Liver (tissue), 10 donors: Measurements from ENCODE around the gene TOMM7. TPM values are rescaled to one million over a fixed set of nuclear protein-coding genes. Genes with fewer than 3 reads are reported as not detected.

Experiments used
- DNase-seq: peaks from one replicate; pipeline ENCODE4 v3.0.0-alpha.2; 2017; ENCODE audit warnings: low spot score
- H3K27ac ChIP-seq, 2 donors: one replicate each; pipeline ENCODE4 v1.7.0; 2013; ENCODE audit warnings: inconsistent platforms in 2 of 2, low read length in 2 of 2, control low read depth in 1 of 2, low read depth in 1 of 2, mild to moderate bottlenecking in 1 of 2
- H3K27me3 ChIP-seq, 4 donors: one replicate each; pipeline versions ENCODE4 v1.6.1 to v1.7.0; 2013; ENCODE audit warnings: low read length in 3 of 4, inconsistent platforms in 1 of 4, mild to moderate bottlenecking in 1 of 4, moderate library complexity in 1 of 4; ENCODE audit not compliant: control insufficient read depth in 4 of 4, insufficient read depth in 4 of 4
- H3K36me3 ChIP-seq, 4 donors: one replicate each; pipeline versions ENCODE4 v1.6.1 to v1.7.0; 2013; ENCODE audit warnings: low read length in 3 of 4, mild to moderate bottlenecking in 3 of 4, low read depth in 1 of 4, moderate library complexity in 1 of 4; ENCODE audit not compliant: control insufficient read depth in 4 of 4, insufficient read depth in 3 of 4
- H3K4me1 ChIP-seq, 4 donors: one replicate each; pipeline versions ENCODE4 v1.6.1 to v1.7.0; 2013; ENCODE audit warnings: low read length in 3 of 4, mild to moderate bottlenecking in 3 of 4, moderate library complexity in 1 of 4; ENCODE audit not compliant: control insufficient read depth in 4 of 4, insufficient read depth in 4 of 4
- H3K4me3 ChIP-seq, 3 donors: one replicate each; pipeline versions ENCODE4 v1.6.1 to v1.7.0; 2013; ENCODE audit warnings: low read length in 3 of 3, control low read depth in 1 of 3, low read depth in 1 of 3, mild to moderate bottlenecking in 1 of 3
- H3K9ac ChIP-seq, 2 donors: one replicate each; pipeline ENCODE4 v1.7.0; 2013; ENCODE audit warnings: low read length in 2 of 2, mild to moderate bottlenecking in 2 of 2, moderate library complexity in 2 of 2, control low read depth in 1 of 2, low read depth in 1 of 2
- H3K9me3 ChIP-seq, 4 donors: one replicate each; pipeline versions ENCODE4 v1.6.1 to v1.7.0; 2013; ENCODE audit warnings: low read length in 3 of 4; ENCODE audit not compliant: control insufficient read depth in 4 of 4
- EGR1 ChIP-seq, 2 donors: IDR thresholded peaks; 2 replicates each; pipeline ENCODE4 v1.6.1; 2016 to 2018; ENCODE audit warnings: antibody characterized with exemption in 2 of 2, low read depth in 2 of 2
- FOXA1 ChIP-seq: IDR thresholded peaks from 2 replicates; pipeline ENCODE4 v1.6.1; 2016; ENCODE audit warnings: antibody characterized with exemption
- FOXA2 ChIP-seq: IDR thresholded peaks from 2 replicates; pipeline ENCODE4 v1.6.1; 2016; ENCODE audit warnings: antibody characterized with exemption
- GABPA ChIP-seq, 2 donors: IDR thresholded peaks in 1 of 2; conservative IDR thresholded peaks in 1 of 2; 2 replicates each; pipeline ENCODE4 v1.6.1; 2016; ENCODE audit warnings: antibody characterized with exemption in 2 of 2, mild to moderate bottlenecking in 1 of 2, moderate library complexity in 1 of 2
- HNF4A ChIP-seq, 2 donors: conservative IDR thresholded peaks; 2 replicates each; pipeline ENCODE4 v1.6.1; 2016; ENCODE audit warnings: antibody characterized with exemption in 2 of 2, mild to moderate bottlenecking in 2 of 2
- HNF4G ChIP-seq: IDR thresholded peaks from 2 replicates; pipeline ENCODE4 v1.6.1; 2016; ENCODE audit warnings: antibody characterized with exemption
- JUND ChIP-seq, 2 donors: IDR thresholded peaks; 2 replicates each; pipeline ENCODE4 v1.6.1; 2016; ENCODE audit warnings: antibody characterized with exemption in 2 of 2
- NR2F2 ChIP-seq: IDR thresholded peaks from 2 replicates; pipeline ENCODE4 v1.6.1; 2016; ENCODE audit warnings: antibody characterized with exemption
- RAD21 ChIP-seq, 2 donors: IDR thresholded peaks; 2 replicates each; pipeline ENCODE4 v1.6.1; 2016; ENCODE audit warnings: antibody characterized with exemption in 2 of 2, mild to moderate bottlenecking in 2 of 2
- RXRA ChIP-seq, 2 donors: IDR thresholded peaks; 2 replicates each; pipeline ENCODE4 v1.6.1; 2017 to 2018; ENCODE audit warnings: antibody characterized with exemption in 2 of 2, mild to moderate bottlenecking in 1 of 2
- SP1 ChIP-seq: IDR thresholded peaks from 2 replicates; pipeline ENCODE4 v1.6.1; 2018; ENCODE audit warnings: antibody characterized with exemption, mild to moderate bottlenecking
- TAF1 ChIP-seq: conservative IDR thresholded peaks from 2 replicates; pipeline ENCODE4 v1.6.1; 2016; ENCODE audit warnings: antibody characterized with exemption, mild to moderate bottlenecking
- YY1 ChIP-seq: IDR thresholded peaks from 2 replicates; pipeline ENCODE4 v1.6.1; 2016; ENCODE audit warnings: antibody characterized with exemption, mild to moderate bottlenecking
- WGBS: extraction: QIAGEN DNeasy Blood & Tissue Kit; methylation state at CpG from one replicate; pipeline ENCODE4 v1.1.7; 2013; 5-methylcytosine and 5-hydroxymethylcytosine counted together
- polyA plus RNA-seq, 2 donors: library from polyadenylated mRNA; stranded (reverse) in 1 of 2; unstranded in 1 of 2; fragments of 200-250 nt in 1 of 2; fragments of >200 nt in 1 of 2; fragmentation: Nextera tagmentation in 1 of 2; extraction: Ambion mirVana in 1 of 2; gene quantifications; one replicate each; pipeline versions ENCODE4 v1.2.1 to v1.2.3, GENCODE V29; 2013 to 2015
- small RNA-seq: library from RNA; depleted of rRNA; stranded (forward); fragments of <200 nt; gene quantifications from one replicate; pipeline ENCODE3, GENCODE V24; 2014
- total RNA-seq, 2 donors: library from RNA; depleted of rRNA; stranded (reverse); fragments of >200 nt; gene quantifications; one replicate each; pipeline ENCODE4 v1.2.3, GENCODE V29; 2014
- TF ChIP-seq, protein P1 (sequence below): IDR thresholded peaks from 2 replicates; pipeline ENCODE4 v1.6.1; 2016; ENCODE audit warnings: antibody characterized with exemption
- TF ChIP-seq, protein P2 (sequence below): fragments of 150-350 bp; IDR thresholded peaks from 2 replicates; pipeline ENCODE4 v1.5.1; 2017; ENCODE audit warnings: improper control_type of control experiment, low read depth, low read length; ENCODE audit not compliant: missing input control
- TF ChIP-seq, protein P3 (sequence below): IDR thresholded peaks from 2 replicates; pipeline ENCODE4 v1.6.1; 2016; ENCODE audit warnings: antibody characterized with exemption, mild to moderate bottlenecking
- TF ChIP-seq, protein P4 (sequence below): IDR thresholded peaks from 2 replicates; pipeline ENCODE4 v1.6.1; 2016; ENCODE audit warnings: antibody characterized with exemption
- donor health status: healthy.
- donor health status: healthy.
- donor health status: healthy.
- donor health status: healthy.
- donor health status: healthy.

Gene TOMM7
- total and polyA plus RNA-seq, 4 donors, result 39.2 to 271 (median 137) TPM

DNA sequence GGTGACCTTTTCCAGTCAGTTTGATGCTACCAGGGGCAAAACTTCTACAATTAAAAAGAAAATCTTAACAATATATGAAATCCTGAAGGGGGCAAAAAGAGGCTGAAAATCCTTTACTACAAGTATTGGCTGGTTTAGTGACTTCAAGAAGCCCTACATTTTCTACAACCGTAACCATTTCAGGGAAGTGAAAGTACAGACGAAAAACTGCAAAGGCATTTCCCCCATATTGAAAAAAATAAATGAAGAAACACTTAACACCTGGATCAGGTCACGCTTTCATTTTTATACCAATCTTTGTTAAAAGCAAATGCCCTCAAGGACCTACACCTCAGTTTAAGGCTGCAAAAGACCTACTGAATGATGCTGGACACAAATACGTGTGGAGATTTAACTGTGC is 57.0 kb downstream of the TOMM7 start:
- TF ChIP-seq JUND (IDR thresholded peaks at IDR 0.05) (no peak), TAF1 (no peak), GABPA (IDR thresholded peaks at IDR 0.05 in 1 of 2, conservative IDR thresholded peaks at IDR 0.05 in 1 of 2) (no peak), HNF4G (no peak), FOXA2 (no peak), HNF4A (conservative IDR thresholded peaks at IDR 0.05) (no peak), YY1 (no peak), NR2F2 (no peak), EGR1 (IDR thresholded peaks at IDR 0.05; ENCODE audit: low read depth in 2 of 2) (no peak), FOXA1 (no peak), SP1 (no peak), RXRA (IDR thresholded peaks at IDR 0.05) (no peak), RAD21 (IDR thresholded peaks at IDR 0.05) (no peak)
- TF ChIP-seq, protein P1, sequence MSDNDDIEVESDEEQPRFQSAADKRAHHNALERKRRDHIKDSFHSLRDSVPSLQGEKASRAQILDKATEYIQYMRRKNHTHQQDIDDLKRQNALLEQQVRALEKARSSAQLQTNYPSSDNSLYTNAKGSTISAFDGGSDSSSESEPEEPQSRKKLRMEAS, result no peak
- TF ChIP-seq, protein P2, sequence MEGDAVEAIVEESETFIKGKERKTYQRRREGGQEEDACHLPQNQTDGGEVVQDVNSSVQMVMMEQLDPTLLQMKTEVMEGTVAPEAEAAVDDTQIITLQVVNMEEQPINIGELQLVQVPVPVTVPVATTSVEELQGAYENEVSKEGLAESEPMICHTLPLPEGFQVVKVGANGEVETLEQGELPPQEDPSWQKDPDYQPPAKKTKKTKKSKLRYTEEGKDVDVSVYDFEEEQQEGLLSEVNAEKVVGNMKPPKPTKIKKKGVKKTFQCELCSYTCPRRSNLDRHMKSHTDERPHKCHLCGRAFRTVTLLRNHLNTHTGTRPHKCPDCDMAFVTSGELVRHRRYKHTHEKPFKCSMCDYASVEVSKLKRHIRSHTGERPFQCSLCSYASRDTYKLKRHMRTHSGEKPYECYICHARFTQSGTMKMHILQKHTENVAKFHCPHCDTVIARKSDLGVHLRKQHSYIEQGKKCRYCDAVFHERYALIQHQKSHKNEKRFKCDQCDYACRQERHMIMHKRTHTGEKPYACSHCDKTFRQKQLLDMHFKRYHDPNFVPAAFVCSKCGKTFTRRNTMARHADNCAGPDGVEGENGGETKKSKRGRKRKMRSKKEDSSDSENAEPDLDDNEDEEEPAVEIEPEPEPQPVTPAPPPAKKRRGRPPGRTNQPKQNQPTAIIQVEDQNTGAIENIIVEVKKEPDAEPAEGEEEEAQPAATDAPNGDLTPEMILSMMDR, result no peak
- TF ChIP-seq, protein P3, sequence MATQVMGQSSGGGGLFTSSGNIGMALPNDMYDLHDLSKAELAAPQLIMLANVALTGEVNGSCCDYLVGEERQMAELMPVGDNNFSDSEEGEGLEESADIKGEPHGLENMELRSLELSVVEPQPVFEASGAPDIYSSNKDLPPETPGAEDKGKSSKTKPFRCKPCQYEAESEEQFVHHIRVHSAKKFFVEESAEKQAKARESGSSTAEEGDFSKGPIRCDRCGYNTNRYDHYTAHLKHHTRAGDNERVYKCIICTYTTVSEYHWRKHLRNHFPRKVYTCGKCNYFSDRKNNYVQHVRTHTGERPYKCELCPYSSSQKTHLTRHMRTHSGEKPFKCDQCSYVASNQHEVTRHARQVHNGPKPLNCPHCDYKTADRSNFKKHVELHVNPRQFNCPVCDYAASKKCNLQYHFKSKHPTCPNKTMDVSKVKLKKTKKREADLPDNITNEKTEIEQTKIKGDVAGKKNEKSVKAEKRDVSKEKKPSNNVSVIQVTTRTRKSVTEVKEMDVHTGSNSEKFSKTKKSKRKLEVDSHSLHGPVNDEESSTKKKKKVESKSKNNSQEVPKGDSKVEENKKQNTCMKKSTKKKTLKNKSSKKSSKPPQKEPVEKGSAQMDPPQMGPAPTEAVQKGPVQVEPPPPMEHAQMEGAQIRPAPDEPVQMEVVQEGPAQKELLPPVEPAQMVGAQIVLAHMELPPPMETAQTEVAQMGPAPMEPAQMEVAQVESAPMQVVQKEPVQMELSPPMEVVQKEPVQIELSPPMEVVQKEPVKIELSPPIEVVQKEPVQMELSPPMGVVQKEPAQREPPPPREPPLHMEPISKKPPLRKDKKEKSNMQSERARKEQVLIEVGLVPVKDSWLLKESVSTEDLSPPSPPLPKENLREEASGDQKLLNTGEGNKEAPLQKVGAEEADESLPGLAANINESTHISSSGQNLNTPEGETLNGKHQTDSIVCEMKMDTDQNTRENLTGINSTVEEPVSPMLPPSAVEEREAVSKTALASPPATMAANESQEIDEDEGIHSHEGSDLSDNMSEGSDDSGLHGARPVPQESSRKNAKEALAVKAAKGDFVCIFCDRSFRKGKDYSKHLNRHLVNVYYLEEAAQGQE, result no peak
- TF ChIP-seq, protein P4, sequence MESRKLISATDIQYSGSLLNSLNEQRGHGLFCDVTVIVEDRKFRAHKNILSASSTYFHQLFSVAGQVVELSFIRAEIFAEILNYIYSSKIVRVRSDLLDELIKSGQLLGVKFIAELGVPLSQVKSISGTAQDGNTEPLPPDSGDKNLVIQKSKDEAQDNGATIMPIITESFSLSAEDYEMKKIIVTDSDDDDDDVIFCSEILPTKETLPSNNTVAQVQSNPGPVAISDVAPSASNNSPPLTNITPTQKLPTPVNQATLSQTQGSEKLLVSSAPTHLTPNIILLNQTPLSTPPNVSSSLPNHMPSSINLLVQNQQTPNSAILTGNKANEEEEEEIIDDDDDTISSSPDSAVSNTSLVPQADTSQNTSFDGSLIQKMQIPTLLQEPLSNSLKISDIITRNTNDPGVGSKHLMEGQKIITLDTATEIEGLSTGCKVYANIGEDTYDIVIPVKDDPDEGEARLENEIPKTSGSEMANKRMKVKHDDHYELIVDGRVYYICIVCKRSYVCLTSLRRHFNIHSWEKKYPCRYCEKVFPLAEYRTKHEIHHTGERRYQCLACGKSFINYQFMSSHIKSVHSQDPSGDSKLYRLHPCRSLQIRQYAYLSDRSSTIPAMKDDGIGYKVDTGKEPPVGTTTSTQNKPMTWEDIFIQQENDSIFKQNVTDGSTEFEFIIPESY, result no peak
- WGBS, result 72% methylated on average over 4 of the region's 4 CpGs

More for the DNA sequence above, 57.0 kb downstream of the TOMM7 start:
- H3K9me3 ChIP-seq, result peaks cover 0 to 4% (median 0%) of the 10 kb centered on the region in 4 donors
- no peaks in the 10 kb centered on the region for H3K36me3 ChIP-seq
- no peak overlapping the region for H3K4me3 ChIP-seq
- peaks cover 0 to 5% (median 0%) of the 10 kb centered on the region in 4 donors for H3K27me3 ChIP-seq
- H3K4me1 ChIP-seq, result no peaks in the 10 kb centered on the region
- no peak for DNase-seq
- H3K27ac ChIP-seq, result no peak overlapping the region
- H3K9ac ChIP-seq, result no peak overlapping the region

Small RNAs within 50 kb of the gene (small RNA-seq; reads per million reads assigned to genes)
- 484 reads per million, percentile 99 among the genes with 10 or more reads in this experiment for gene SNORD93

Other genes with a start within 250 kb of the TOMM7 start
- gene IL6, start 95.6 kb downstream of the TOMM7 start, total RNA-seq, result not detected
- gene IL6, start 95.6 kb downstream of the TOMM7 start, polyA plus RNA-seq, result under 1 TPM in 1 of 2 donors, not detected in 1; 0.17 TPM
- 10 to 100 TPM; 15.1 to 19.0 TPM for gene HYCC1, start 191.3 kb upstream of the TOMM7 start, total RNA-seq
- gene HYCC1, start 191.3 kb upstream of the TOMM7 start, polyA plus RNA-seq, result 1 to 10 TPM; 5.6 to 6.0 TPM